Vagina (tissue), 2 donors: Measurements from ENCODE around the gene ERICH6B. TPM values are rescaled to one million over a fixed set of nuclear protein-coding genes. Genes with fewer than 3 reads are reported as not detected.
A peak's percentile ranks its signal among the peaks of the same experiment; 100 is the strongest.
"Not testable (repeated sequence)": the region's sequence is repeated elsewhere in the genome, so short reads cannot be mapped to it uniquely, and the experiment has no call there.

Source experiments
- DNase-seq, 2 donors: peaks; one replicate each; pipeline ENCODE4 v3.0.0-alpha.2; 2017; ENCODE audit errors: extremely low spot score in 2 of 2
- H3K27ac ChIP-seq: fragments of 200-600 bp; sonication (generic); one replicate; pipeline ENCODE4 v1.5.1; 2019
- H3K27me3 ChIP-seq: fragments of 200-600 bp; sonication (generic); one replicate; pipeline ENCODE4 v1.5.1; 2019
- H3K36me3 ChIP-seq, 2 donors: fragments of 200-600 bp; sonication (generic); one replicate each; pipeline ENCODE4 v1.5.1; 2017 to 2019
- H3K4me1 ChIP-seq: fragments of 200-600 bp; sonication (generic); one replicate; pipeline ENCODE4 v1.5.1; 2019
- H3K4me3 ChIP-seq, 2 donors: fragments of 200-600 bp; sonication (generic); 1 replicate in 1 of 2; 2 replicates in 1 of 2; pipeline ENCODE4 v1.5.1; 2016 to 2019
- H3K9me3 ChIP-seq: fragments of 200-600 bp; sonication (generic); one replicate; pipeline ENCODE4 v1.5.1; 2019
- POLR2A ChIP-seq, 2 donors: fragments of 450-650 bp; IDR thresholded peaks; one replicate each; pipeline ENCODE4 v1.6.1; 2017; ENCODE audit warnings: antibody characterized with exemption in 2 of 2, mild to moderate bottlenecking in 2 of 2, moderate library complexity in 2 of 2
- POLR2AphosphoS5 ChIP-seq, 2 donors: sonication (generic); formaldehyde crosslinking; IDR thresholded peaks; one replicate each; pipeline ENCODE4 v1.9.0; 2017; ENCODE audit warnings: antibody characterized with exemption in 2 of 2, mild to moderate bottlenecking in 2 of 2, low read depth in 1 of 2; ENCODE audit not compliant: insufficient read depth in 1 of 2
- intact Hi-C: fragments of 100-400 bp; cut with DNase I; formaldehyde crosslinking; loops from one replicate; pipeline ENCODE4 v1.15.1; 2023
- total RNA-seq: library from RNA; depleted of rRNA; stranded (reverse); fragments of >200 nt; gene quantifications from one replicate; pipeline ENCODE4 v1.2.3, GENCODE V29; 2016
- TF ChIP-seq, protein P1 (sequence below), 3 experiments: fragments of 450-650 bp in 2 of 3; fragments of 200-600 bp in 1 of 3; sonication (generic) in 1 of 3; IDR thresholded peaks; one replicate each; pipeline ENCODE4 v1.5.1; 2017 to 2019; ENCODE audit warnings: antibody characterized with exemption in 3 of 3, mild to moderate bottlenecking in 2 of 3, moderate library complexity in 2 of 3

Gene ERICH6B
- not detected for total RNA-seq

- H3K36me3 ChIP-seq, result no peaks in the 10 kb centered on the region
- no peak within 1 kb of the TSS for H3K27ac ChIP-seq
- no peaks in the 10 kb centered on the region for H3K9me3 ChIP-seq
- TF ChIP-seq POLR2A (IDR thresholded peaks at IDR 0.05) (no peak), POLR2AphosphoS5 (IDR thresholded peaks at IDR 0.05; ENCODE audit: insufficient read depth in 1 of 2, low read depth in 1 of 2) (no peak)
- TF ChIP-seq, protein P1, sequence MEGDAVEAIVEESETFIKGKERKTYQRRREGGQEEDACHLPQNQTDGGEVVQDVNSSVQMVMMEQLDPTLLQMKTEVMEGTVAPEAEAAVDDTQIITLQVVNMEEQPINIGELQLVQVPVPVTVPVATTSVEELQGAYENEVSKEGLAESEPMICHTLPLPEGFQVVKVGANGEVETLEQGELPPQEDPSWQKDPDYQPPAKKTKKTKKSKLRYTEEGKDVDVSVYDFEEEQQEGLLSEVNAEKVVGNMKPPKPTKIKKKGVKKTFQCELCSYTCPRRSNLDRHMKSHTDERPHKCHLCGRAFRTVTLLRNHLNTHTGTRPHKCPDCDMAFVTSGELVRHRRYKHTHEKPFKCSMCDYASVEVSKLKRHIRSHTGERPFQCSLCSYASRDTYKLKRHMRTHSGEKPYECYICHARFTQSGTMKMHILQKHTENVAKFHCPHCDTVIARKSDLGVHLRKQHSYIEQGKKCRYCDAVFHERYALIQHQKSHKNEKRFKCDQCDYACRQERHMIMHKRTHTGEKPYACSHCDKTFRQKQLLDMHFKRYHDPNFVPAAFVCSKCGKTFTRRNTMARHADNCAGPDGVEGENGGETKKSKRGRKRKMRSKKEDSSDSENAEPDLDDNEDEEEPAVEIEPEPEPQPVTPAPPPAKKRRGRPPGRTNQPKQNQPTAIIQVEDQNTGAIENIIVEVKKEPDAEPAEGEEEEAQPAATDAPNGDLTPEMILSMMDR (IDR thresholded peaks at IDR 0.05), result no peak
- no peak for DNase-seq
- peaks cover 6% of the 10 kb centered on the region for H3K4me1 ChIP-seq
- intact Hi-C loops, result no loop called here
- peak within 1 kb of the TSS; percentile 15 to 22 for H3K4me3 ChIP-seq
- H3K27me3 ChIP-seq, result no peaks in the 10 kb centered on the region
These were observed at the start of gene ERICH6B for GRCh38 chr13:45615501-45616101. TSS of gene ERICH6B (minus strand) at chr13:45615739. CDS start at chr13:45597005, 18,734 bp downstream.

- not testable (repeated sequence) for H3K4me1 ChIP-seq, H3K4me3 ChIP-seq, DNase-seq, H3K27me3 ChIP-seq, H3K36me3 ChIP-seq, H3K9me3 ChIP-seq, H3K27ac ChIP-seq
- intact Hi-C loops, result loop anchor here (5.0 kb wide), 1 partner anchor 174 kb away; no protein-coding TSS in a partner anchor
These were observed 47.4 kb upstream of the ERICH6B start for GRCh38 chr13:45662903-45663302.

- DNase-seq, result no peak
- no peaks in the 10 kb centered on the region for H3K4me1 ChIP-seq
- H3K36me3 ChIP-seq, result no peaks in the 10 kb centered on the region
- intact Hi-C loops, result loop anchor here (5.0 kb wide), 1 partner anchor 175 kb away; no protein-coding TSS in a partner anchor
- no peaks in the 10 kb centered on the region for H3K27me3 ChIP-seq
- no peak for TF ChIP-seq POLR2AphosphoS5 (IDR thresholded peaks at IDR 0.05; ENCODE audit: insufficient read depth in 1 of 2, low read depth in 1 of 2)
- TF ChIP-seq POLR2A (IDR thresholded peaks at IDR 0.05), result no peak
- TF ChIP-seq, protein P1 (IDR thresholded peaks at IDR 0.05), result no peak
- H3K4me3 ChIP-seq, result no peak overlapping the region
- no peak overlapping the region for H3K27ac ChIP-seq
- no peaks in the 10 kb centered on the region for H3K9me3 ChIP-seq
These were observed 46.6 kb upstream of the ERICH6B start for GRCh38 chr13:45662162-45662561.

GRCh38 chr13:45660458-45660857 is 44.9 kb upstream of the ERICH6B start:
- H3K27me3 ChIP-seq, H3K9me3 ChIP-seq, H3K27ac ChIP-seq, H3K4me1 ChIP-seq, H3K36me3 ChIP-seq, DNase-seq, H3K4me3 ChIP-seq: not testable (repeated sequence)
- intact Hi-C loops, result loop anchor here (5.0 kb wide), 1 partner anchor 177 kb away; no protein-coding TSS in a partner anchor

- no peak for DNase-seq
- H3K4me1 ChIP-seq, result no peaks in the 10 kb centered on the region
- no peaks in the 10 kb centered on the region for H3K36me3 ChIP-seq
- no peaks in the 10 kb centered on the region for H3K9me3 ChIP-seq
- no peak overlapping the region for H3K4me3 ChIP-seq
- no peaks in the 10 kb centered on the region for H3K27me3 ChIP-seq
- H3K27ac ChIP-seq, result no peak overlapping the region
- intact Hi-C loops, result no loop called here
- no peak for TF ChIP-seq POLR2AphosphoS5 (IDR thresholded peaks at IDR 0.05; ENCODE audit: insufficient read depth in 1 of 2, low read depth in 1 of 2)
- TF ChIP-seq, protein P1 (IDR thresholded peaks at IDR 0.05), result no peak
- no peak for TF ChIP-seq POLR2A (IDR thresholded peaks at IDR 0.05)
These were observed 44.0 kb upstream of the ERICH6B start for GRCh38 chr13:45659536-45659935.

GRCh38 chr13:45658586-45659235 is 43.2 kb upstream of the ERICH6B start:
- no peak for TF ChIP-seq POLR2AphosphoS5 (IDR thresholded peaks at IDR 0.05; ENCODE audit: insufficient read depth in 1 of 2, low read depth in 1 of 2)
- no peak for TF ChIP-seq POLR2A (IDR thresholded peaks at IDR 0.05)
- TF ChIP-seq, protein P1 (IDR thresholded peaks at IDR 0.05), result no peak
- Histone ChIP-seq H3K9me3 (no peaks in the 10 kb centered on the region), H3K4me1 (no peaks in the 10 kb centered on the region), H3K27me3 (no peaks in the 10 kb centered on the region), H3K27ac (no peak overlapping the region), H3K4me3 (no peak overlapping the region), H3K36me3 (no peaks in the 10 kb centered on the region)
- no peak for DNase-seq
- intact Hi-C loops, result no loop called here
